ENCODE results near the gene PNLIPRP3.

Gene PNLIPRP3

GRCh38 chr10:116461680-116462079 is 34.0 kb downstream of the PNLIPRP3 start:
- no peak overlapping the region for H2AFZ ChIP-seq (ENCODE audit: low read length)
- H3K9me2 ChIP-seq (ENCODE audit: low read depth, low read length) = no peaks in the 10 kb centered on the region
- no peaks in the 10 kb centered on the region for H3K9me3 ChIP-seq (ENCODE audit: low read length)
- no peaks in the 10 kb centered on the region for H3F3A ChIP-seq (ENCODE audit: insufficient read depth, low read length)
- H4K20me1 ChIP-seq (ENCODE audit: insufficient read depth, low read length) = no peaks in the 10 kb centered on the region
- no peak overlapping the region for H3K4me2 ChIP-seq (ENCODE audit: low read length)
- no peaks in the 10 kb centered on the region for H3K4me1 ChIP-seq (ENCODE audit: insufficient read depth, low read length, severe bottlenecking)
- H3K27me3 ChIP-seq (ENCODE audit: insufficient read depth, low read length) = 0 out of 2 replicates have a peak, but pooled peaks cover 5% of the 10 kb centered on the region
- H3K79me2 ChIP-seq (ENCODE audit: insufficient read depth, low read length) = no peaks in the 10 kb centered on the region
- no peak overlapping the region for H3K4me3 ChIP-seq (ENCODE audit: low read depth, low read length, poor library complexity, severe bottlenecking)
- no peaks in the 10 kb centered on the region for H3K36me3 ChIP-seq (ENCODE audit: insufficient read depth, low read length)
- TF ChIP-seq CTCF (IDR thresholded peaks at IDR 0.05; ENCODE audit: low read length) = no peak
- no peak overlapping the region for H3K27ac ChIP-seq (ENCODE audit: low read depth, low read length, poor library complexity, severe bottlenecking)
- no peak overlapping the region for H3K9ac ChIP-seq (ENCODE audit: low read length)

- no peaks in the 10 kb centered on the region for H3F3A ChIP-seq (ENCODE audit: insufficient read depth, low read length)
- no peak overlapping the region for H3K4me3 ChIP-seq (ENCODE audit: low read depth, low read length, poor library complexity, severe bottlenecking)
- H3K79me2 ChIP-seq (ENCODE audit: insufficient read depth, low read length) = no peaks in the 10 kb centered on the region
- H3K9ac ChIP-seq (ENCODE audit: low read length) = no peak overlapping the region
- H4K20me1 ChIP-seq (ENCODE audit: insufficient read depth, low read length) = no peaks in the 10 kb centered on the region
- 0 out of 2 replicates have a peak, but pooled peaks cover 5% of the 10 kb centered on the region for H3K27me3 ChIP-seq (ENCODE audit: insufficient read depth, low read length)
- H3K9me3 ChIP-seq (ENCODE audit: low read length) = no peaks in the 10 kb centered on the region
- no peak overlapping the region for H3K27ac ChIP-seq (ENCODE audit: low read depth, low read length, poor library complexity, severe bottlenecking)
- H2AFZ ChIP-seq (ENCODE audit: low read length) = no peak overlapping the region
- no peaks in the 10 kb centered on the region for H3K36me3 ChIP-seq (ENCODE audit: insufficient read depth, low read length)
- H3K4me1 ChIP-seq (ENCODE audit: insufficient read depth, low read length, severe bottlenecking) = no peaks in the 10 kb centered on the region
- no peaks in the 10 kb centered on the region for H3K9me2 ChIP-seq (ENCODE audit: low read depth, low read length)
- no peak overlapping the region for H3K4me2 ChIP-seq (ENCODE audit: low read length)
- TF ChIP-seq EZH2 (IDR thresholded peaks at IDR 0.05; ENCODE audit: borderline replicate concordance, low read length) (no peak), CTCF (IDR thresholded peaks at IDR 0.05; ENCODE audit: low read length) (no peak)
Observed at GRCh38 chr10:116464257-116464656, 36.6 kb downstream of the PNLIPRP3 start.

- Histone ChIP-seq H3K4me1 (ENCODE audit: insufficient read depth, low read length, severe bottlenecking) (no peaks in the 10 kb centered on the region), H4K20me1 (ENCODE audit: insufficient read depth, low read length) (no peaks in the 10 kb centered on the region), H3K79me2 (ENCODE audit: insufficient read depth, low read length) (no peaks in the 10 kb centered on the region), H3F3A (ENCODE audit: insufficient read depth, low read length) (no peaks in the 10 kb centered on the region), H3K9me2 (ENCODE audit: low read depth, low read length) (no peaks in the 10 kb centered on the region), H3K27me3 (ENCODE audit: insufficient read depth, low read length) (no peaks in the 10 kb centered on the region), H3K4me2 (ENCODE audit: low read length) (no peak overlapping the region), H3K4me3 (ENCODE audit: low read depth, low read length, poor library complexity, severe bottlenecking) (no peak overlapping the region), H3K27ac (ENCODE audit: low read depth, low read length, poor library complexity, severe bottlenecking) (no peak overlapping the region), H3K9me3 (ENCODE audit: low read length) (no peaks in the 10 kb centered on the region), H2AFZ (ENCODE audit: low read length) (no peak overlapping the region), H3K36me3 (ENCODE audit: insufficient read depth, low read length) (no peaks in the 10 kb centered on the region), H3K9ac (ENCODE audit: low read length) (no peak overlapping the region)
- no peak for TF ChIP-seq EZH2 (IDR thresholded peaks at IDR 0.05; ENCODE audit: borderline replicate concordance, low read length)
- TF ChIP-seq CTCF (IDR thresholded peaks at IDR 0.05; ENCODE audit: low read length) = no peak
Observed at GRCh38 chr10:116465546-116465945, 37.9 kb downstream of the PNLIPRP3 start.
